Keratinocyte (primary cell): ENCODE results near the gene RNF144A. TPM values are rescaled to one million over a fixed set of nuclear protein-coding genes. Genes with fewer than 3 reads are reported as not detected.

ENCODE experiments used
- DNase-seq: peaks from one replicate; pipeline ENCODE4 v3.0.0-alpha.2; 2011; ENCODE audit warnings: low read depth, missing footprints, low spot score
- FAIRE-seq: peaks from 2 replicates; lab custom pipeline; 2011; peaks lifted over from hg19 to GRCh38; lab: Jason Lieb, UNC
- H2AFZ ChIP-seq: 2 replicates; pipeline ENCODE4 v1.6.0; 2012; ENCODE audit warnings: low read length, control low read depth, inconsistent platforms; ENCODE audit not compliant: control insufficient read depth
- H3K27ac ChIP-seq: 2 replicates; pipeline ENCODE4 v1.5.1; 2011; ENCODE audit warnings: low read length; ENCODE audit not compliant: control insufficient read depth, insufficient read depth
- H3K27me3 ChIP-seq: 3 replicates; pipeline ENCODE4 v1.6.0; 2011; ENCODE audit warnings: low read length; ENCODE audit not compliant: control insufficient read depth, insufficient read depth; ENCODE audit errors: extremely low read depth
- H3K36me3 ChIP-seq, 2 experiments: 2 replicates in 1 of 2; 3 replicates in 1 of 2; pipeline ENCODE4 v1.5.1; 2011; ENCODE audit warnings: low read length in 2 of 2, mild to moderate bottlenecking in 1 of 2; ENCODE audit not compliant: control insufficient read depth in 2 of 2, insufficient read depth in 2 of 2; ENCODE audit errors: extremely low read depth in 1 of 2
- H3K4me1 ChIP-seq: 3 replicates; pipeline ENCODE4 v1.5.1; 2011; ENCODE audit warnings: low read length; ENCODE audit not compliant: control insufficient read depth, insufficient read depth; ENCODE audit errors: extremely low read depth
- H3K4me2 ChIP-seq: 3 replicates; pipeline ENCODE4 v1.6.0; 2011; ENCODE audit warnings: low read depth, low read length; ENCODE audit not compliant: control insufficient read depth, insufficient read depth; ENCODE audit errors: extremely low read depth
- H3K4me3 ChIP-seq, 3 experiments: fragments of 200-600 bp in 1 of 3; sonication (generic) in 1 of 3; 2 replicates in 2 of 3; 3 replicates in 1 of 3; pipeline ENCODE4 v1.5.1; 2011 to 2016; ENCODE audit warnings: low read length in 3 of 3, mild to moderate bottlenecking in 3 of 3, control low read depth in 2 of 3, inconsistent platforms in 1 of 3, low read depth in 1 of 3, mixed read lengths in 1 of 3, mixed run types in 1 of 3, moderate library complexity in 1 of 3; ENCODE audit not compliant: control insufficient read depth in 2 of 3, insufficient read depth in 2 of 3; ENCODE audit errors: extremely low read depth in 1 of 3
- H3K79me2 ChIP-seq: 2 replicates; pipeline ENCODE4 v1.6.0; 2012; ENCODE audit warnings: low read length; ENCODE audit not compliant: control insufficient read depth, insufficient read depth
- H3K9ac ChIP-seq: 3 replicates; pipeline ENCODE4 v1.6.0; 2011; ENCODE audit warnings: low read length; ENCODE audit not compliant: control insufficient read depth, insufficient read depth; ENCODE audit errors: extremely low read depth
- H3K9me1 ChIP-seq: 3 replicates; pipeline ENCODE4 v1.6.0; 2011; ENCODE audit warnings: low read length; ENCODE audit not compliant: control insufficient read depth, insufficient read depth; ENCODE audit errors: extremely low read depth
- H3K9me3 ChIP-seq: 2 replicates; pipeline ENCODE4 v1.5.1; 2012; ENCODE audit warnings: low read depth, low read length; ENCODE audit not compliant: control insufficient read depth
- H4K20me1 ChIP-seq: 3 replicates; pipeline ENCODE4 v1.6.0; 2011; ENCODE audit warnings: low read length; ENCODE audit not compliant: control insufficient read depth, insufficient read depth; ENCODE audit errors: extremely low read depth
- EZH2 ChIP-seq: IDR thresholded peaks from one replicate; pipeline ENCODE4 v1.6.1; 2012; ENCODE audit warnings: inconsistent platforms, mild to moderate bottlenecking, low read length, moderate library complexity
- dilution Hi-C: fragments of 300-500 bp; cut with MboI; formaldehyde crosslinking; loops from one replicate; pipeline ENCODE4 v1.7.0; 2020; ENCODE audit warnings: low sequenced_read_pairs; ENCODE audit not compliant: extremely low pct_ligation_motif_present
- polyA plus RNA-seq, 5 experiments: library from polyadenylated mRNA; depleted of rRNA in 3 of 5; stranded (reverse) in 3 of 5; stranded (forward) in 1 of 5; unstranded in 1 of 5; fragments of >200 nt; gene quantifications; 1 replicate in 1 of 5; 2 replicates in 3 of 5; 3 replicates in 1 of 5; pipeline versions ENCODE4 v1.2.1 to v1.2.3, GENCODE V29; 2011 to 2012; ENCODE audit warnings: missing spikeins in 2 of 5, low read depth in 1 of 5, low replicate concordance in 1 of 5
- TF ChIP-seq, protein P1 (sequence below), 3 experiments: IDR thresholded peaks in 1 of 3; conservative IDR thresholded peaks in 1 of 3; optimal IDR thresholded peaks in 1 of 3; 2 replicates in 2 of 3; 3 replicates in 1 of 3; pipeline versions ENCODE3 to v1.5.1; 2011; ENCODE audit warnings: low read length in 3 of 3, mild to moderate bottlenecking in 3 of 3, moderate library complexity in 2 of 3, control low read depth in 1 of 3, inconsistent platforms in 1 of 3; ENCODE audit not compliant: insufficient read depth in 2 of 3; ENCODE audit errors: extremely low read depth in 1 of 3

Gene RNF144A
- polyA plus RNA-seq, 1 donor (not counting 4 experiments of a cell fraction or from before 2014, with no cell fraction given), result 1.4 TPM

DNA sequence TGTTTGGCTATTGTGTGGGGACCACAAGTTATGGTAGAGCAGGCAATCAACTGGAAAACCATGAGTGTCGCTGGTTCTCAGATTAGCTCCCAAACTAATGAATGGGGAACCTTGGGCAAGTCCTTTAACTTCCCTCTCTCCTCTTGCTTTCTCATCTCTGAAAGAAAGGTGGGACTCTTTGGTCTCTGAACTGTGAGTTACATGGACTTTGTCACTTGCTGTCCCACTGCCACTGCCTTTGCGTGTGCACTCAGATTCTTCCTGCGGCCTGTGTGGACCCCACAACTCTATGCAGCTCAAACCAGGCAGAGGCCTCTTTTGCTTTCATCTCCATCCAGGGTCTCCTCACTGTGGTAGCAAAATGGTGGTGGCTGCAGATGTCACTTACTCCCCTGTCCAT lies 86.7 kb downstream of the RNF144A start:
- no peak for FAIRE-seq
- no peak overlapping the region for H2AFZ ChIP-seq

DNA sequence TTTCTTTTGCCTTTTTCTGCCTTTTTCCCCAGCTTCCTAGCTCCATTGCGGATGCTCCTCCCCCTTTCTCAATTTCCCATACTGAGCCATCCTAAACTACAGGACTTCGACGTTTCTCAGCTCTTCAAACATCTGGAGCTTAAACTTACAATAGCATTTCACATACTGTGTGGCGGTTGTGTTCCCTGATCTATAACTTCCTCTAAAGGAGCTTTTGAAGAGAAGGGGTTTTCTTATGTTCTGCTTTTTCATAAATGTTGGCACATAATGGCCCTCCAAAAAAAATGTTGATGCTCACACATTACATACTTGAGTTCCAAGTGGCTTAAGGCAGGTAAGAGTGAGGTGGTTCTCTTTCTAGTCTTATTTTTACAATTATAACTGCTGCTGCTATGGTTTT lies 87.4 kb downstream of the RNF144A start:
- Histone ChIP-seq H3K9me1 (no peaks in the 10 kb centered on the region), H3K27me3 (no peaks in the 10 kb centered on the region), H3K4me2 (no peak overlapping the region), H3K9me3 (no peaks in the 10 kb centered on the region), H3K27ac (no peak overlapping the region), H3K79me2 (no peaks in the 10 kb centered on the region), H3K36me3 (no peaks in the 10 kb centered on the region), H3K4me3 (no peak overlapping the region), H4K20me1 (no peaks in the 10 kb centered on the region), H3K9ac (no peak overlapping the region), H2AFZ (no peak overlapping the region), H3K4me1 (no peaks in the 10 kb centered on the region)
- DNase-seq, result no peak
- dilution Hi-C loops, result no loop called here
- FAIRE-seq, result no peak
- TF ChIP-seq EZH2, result no peak
- TF ChIP-seq, protein P1, sequence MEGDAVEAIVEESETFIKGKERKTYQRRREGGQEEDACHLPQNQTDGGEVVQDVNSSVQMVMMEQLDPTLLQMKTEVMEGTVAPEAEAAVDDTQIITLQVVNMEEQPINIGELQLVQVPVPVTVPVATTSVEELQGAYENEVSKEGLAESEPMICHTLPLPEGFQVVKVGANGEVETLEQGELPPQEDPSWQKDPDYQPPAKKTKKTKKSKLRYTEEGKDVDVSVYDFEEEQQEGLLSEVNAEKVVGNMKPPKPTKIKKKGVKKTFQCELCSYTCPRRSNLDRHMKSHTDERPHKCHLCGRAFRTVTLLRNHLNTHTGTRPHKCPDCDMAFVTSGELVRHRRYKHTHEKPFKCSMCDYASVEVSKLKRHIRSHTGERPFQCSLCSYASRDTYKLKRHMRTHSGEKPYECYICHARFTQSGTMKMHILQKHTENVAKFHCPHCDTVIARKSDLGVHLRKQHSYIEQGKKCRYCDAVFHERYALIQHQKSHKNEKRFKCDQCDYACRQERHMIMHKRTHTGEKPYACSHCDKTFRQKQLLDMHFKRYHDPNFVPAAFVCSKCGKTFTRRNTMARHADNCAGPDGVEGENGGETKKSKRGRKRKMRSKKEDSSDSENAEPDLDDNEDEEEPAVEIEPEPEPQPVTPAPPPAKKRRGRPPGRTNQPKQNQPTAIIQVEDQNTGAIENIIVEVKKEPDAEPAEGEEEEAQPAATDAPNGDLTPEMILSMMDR (optimal IDR thresholded peaks at IDR 0.05 in 1 of 3, IDR thresholded peaks at IDR 0.05 in 1 of 3, conservative IDR thresholded peaks at IDR 0.05 in 1 of 3; ENCODE audit: extremely low read depth in 1 of 3, insufficient read depth in 2 of 3, low read length in 3 of 3), result no peak

More for the DNA sequence above, 86.7 kb downstream of the RNF144A start:
- Histone ChIP-seq H4K20me1 (no peaks in the 10 kb centered on the region), H3K4me3 (no peak overlapping the region), H3K4me2 (no peak overlapping the region), H3K79me2 (no peaks in the 10 kb centered on the region), H3K9ac (no peak overlapping the region), H3K27me3 (no peaks in the 10 kb centered on the region), H3K36me3 (no peaks in the 10 kb centered on the region), H3K9me1 (no peaks in the 10 kb centered on the region), H3K9me3 (no peaks in the 10 kb centered on the region), H3K4me1 (no peaks in the 10 kb centered on the region), H3K27ac (no peak overlapping the region)
- TF ChIP-seq, protein P1 (optimal IDR thresholded peaks at IDR 0.05 in 1 of 3, IDR thresholded peaks at IDR 0.05 in 1 of 3, conservative IDR thresholded peaks at IDR 0.05 in 1 of 3; ENCODE audit: extremely low read depth in 1 of 3, insufficient read depth in 2 of 3, low read length in 3 of 3), result no peak
- no peak for TF ChIP-seq EZH2
- no peak for DNase-seq
- dilution Hi-C loops, result no loop called here
